CD4-positive, alpha-beta T cell treated with Interleukin-4 for 1 hour (primary cell): ENCODE data around the gene RNF123.
A peak's percentile ranks its signal among the peaks of the same experiment; 100 is the strongest.

ENCODE experiments used
- DNase-seq, 2 donors: peaks; one replicate each; pipeline ENCODE4 v3.0.0-alpha.2; 2020 to 2022

Gene RNF123

GRCh38 chr3:49659756-49660155 lies 29.6 kb upstream of the RNF123 start:
- no peak for DNase-seq

- no peak for DNase-seq
Observed at GRCh38 chr3:49661281-49661680, 28.1 kb upstream of the RNF123 start.

DNA sequence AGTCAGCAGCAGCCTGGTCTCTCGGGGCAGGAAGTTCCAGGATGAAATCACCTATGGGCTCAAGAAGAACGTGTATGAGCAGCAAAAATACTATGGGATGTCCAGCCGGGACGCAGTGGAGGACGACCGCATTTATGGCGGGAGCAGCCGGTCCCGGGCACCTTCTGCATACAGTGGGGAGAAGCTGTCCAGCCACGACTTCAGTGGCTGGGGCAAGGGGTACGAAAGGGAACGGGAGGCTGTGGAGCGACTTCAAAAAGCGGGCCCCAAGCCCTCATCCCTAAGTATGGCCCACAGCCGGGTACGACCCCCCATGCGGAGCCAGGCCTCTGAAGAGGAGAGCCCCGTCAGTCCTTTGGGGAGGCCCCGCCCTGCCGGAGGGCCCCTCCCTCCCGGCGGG lies 27.3 kb upstream of the RNF123 start:
- no peak for DNase-seq

- no peak for DNase-seq
Observed at GRCh38 chr3:49662720-49663413, 26.5 kb upstream of the RNF123 start.

DNA sequence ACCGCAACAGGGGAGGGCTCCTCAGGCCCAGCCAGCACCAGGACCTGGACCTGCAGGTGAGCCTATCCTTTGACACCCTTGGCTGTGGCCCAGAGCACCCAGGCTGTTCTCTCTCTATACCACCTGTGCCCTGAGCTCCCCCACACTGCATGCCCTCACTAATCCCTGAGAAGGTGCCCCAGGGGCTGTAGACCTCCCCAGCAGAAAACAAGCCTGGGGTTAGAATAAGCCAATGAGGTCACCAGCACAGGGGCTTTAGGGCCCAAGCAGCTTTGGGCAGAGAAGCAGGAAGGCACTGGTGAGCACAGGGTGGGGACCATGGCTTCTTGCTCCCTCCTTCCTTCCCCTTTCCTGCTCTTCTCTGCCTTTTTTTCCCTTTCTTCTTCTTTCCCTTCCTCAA lies 25.5 kb upstream of the RNF123 start:
- no peak for DNase-seq

DNA sequence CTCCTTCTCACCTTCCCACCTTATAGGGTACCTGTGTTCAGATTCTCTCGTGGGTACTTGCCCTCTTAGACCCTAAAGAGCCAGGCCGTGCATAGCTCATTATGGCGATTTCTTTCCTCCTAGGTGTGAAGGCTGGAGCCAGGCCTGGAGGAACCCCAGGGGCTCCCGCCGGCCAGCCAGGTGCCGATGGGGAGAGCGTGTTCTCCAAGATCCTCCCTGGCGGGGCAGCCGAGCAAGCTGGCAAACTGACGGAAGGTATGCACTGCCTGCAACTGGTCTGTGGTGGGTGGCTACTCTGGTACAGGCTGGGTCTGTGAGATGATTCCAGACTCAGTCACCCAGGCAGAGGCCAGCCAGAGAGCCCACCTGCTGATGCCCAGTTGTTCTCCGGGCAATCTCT lies 25.1 kb upstream of the RNF123 start:
- no peak for DNase-seq

DNA sequence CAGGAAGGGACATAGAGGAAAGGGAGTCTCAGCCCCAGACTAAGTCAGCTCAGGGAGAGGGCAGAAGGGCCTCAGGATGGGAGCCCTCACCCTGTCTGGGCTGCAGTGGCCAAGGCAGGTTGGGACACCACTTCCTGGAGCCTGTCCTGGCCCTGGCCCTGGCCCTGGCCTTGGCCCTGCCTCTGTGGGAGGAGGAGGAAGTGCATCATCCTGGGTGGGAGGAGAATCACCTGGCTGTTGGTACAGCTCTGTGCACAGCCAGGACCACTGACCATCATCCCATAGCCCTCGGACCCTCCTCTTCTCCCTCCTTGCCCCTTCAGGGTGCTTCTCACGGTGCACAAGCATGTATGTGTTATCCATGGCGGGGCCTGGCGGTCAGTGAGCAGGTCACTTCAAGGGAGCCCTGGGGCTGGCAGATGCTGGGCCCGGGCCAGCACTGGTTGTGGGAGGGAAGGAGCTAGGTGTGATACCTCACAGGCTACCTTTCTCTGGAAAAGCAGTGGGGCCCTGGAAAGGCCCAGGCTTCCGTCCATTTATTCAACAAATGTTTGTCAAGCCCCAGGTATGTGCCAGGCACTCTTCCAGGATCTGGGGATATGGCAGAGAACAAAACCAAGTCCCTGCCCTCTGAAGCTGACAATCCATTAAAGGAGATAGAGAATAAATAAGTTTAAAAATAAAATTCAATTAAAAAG lies 23.4 kb upstream of the RNF123 start:
- no peak for DNase-seq

- DNase-seq, result no peak
Observed at GRCh38 chr3:49666592-49666991, 22.8 kb upstream of the RNF123 start.

- DNase-seq, result no peak
Observed at GRCh38 chr3:49667701-49668413, 21.5 kb upstream of the RNF123 start.

DNA sequence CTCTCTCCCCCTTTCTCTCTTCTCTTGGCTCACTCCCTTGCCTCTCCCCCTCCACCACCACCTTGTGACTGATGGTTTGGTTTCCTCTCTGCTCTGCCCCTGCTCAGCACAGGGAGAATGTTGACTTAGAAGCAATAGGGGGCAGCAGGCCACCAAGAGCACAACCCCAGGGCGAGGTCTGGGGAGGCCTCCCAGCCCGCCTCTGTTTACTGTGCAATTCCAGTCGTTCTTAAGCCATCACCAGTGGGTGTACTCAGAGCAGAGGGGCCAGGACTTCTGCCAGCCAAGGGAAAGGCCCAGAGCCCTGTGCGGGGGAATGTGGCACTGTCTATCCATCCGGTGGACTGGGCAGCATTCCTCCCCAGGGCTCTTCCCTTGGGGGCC lies 21.0 kb upstream of the RNF123 start:
- no peak for DNase-seq

DNA sequence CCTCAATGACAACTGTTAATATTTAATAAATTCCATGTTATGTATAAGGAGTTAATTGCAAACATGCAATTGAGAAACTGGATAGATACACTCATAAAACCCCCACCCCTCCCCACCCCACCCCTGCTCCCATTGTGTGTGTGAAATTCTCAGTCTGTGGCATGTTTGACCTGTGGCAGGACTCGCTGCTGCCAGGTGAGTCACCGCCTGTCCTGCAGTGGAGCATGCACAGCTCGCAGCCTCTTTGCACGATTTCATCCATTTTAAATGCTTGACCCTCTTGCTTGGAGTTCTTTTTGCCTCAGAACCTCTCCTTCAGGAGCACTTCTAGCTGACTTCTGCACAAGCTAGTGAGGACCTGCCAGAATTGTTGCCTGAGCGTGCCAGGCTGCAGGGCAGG lies 20.5 kb upstream of the RNF123 start:
- no peak for DNase-seq

GRCh38 chr3:49669352-49669751 lies 20.0 kb upstream of the RNF123 start:
- no peak for DNase-seq

DNA sequence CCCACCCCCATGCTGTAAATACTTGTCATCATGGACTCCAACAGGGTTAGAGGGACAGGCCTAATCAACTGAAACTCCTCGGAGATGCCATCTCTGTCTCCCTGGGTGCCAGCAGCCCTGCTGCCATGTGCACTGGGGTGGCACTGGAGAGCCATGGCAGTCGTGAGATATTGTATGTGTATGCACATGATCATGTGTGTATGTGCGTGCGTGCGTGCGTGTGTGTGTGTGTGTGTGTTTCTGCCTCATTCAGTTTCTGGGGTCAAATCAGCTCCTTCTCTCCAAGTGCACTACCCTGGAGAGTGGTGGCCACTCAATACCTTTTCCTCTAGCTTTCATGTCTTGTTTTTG lies 18.4 kb upstream of the RNF123 start:
- no peak for DNase-seq

DNA sequence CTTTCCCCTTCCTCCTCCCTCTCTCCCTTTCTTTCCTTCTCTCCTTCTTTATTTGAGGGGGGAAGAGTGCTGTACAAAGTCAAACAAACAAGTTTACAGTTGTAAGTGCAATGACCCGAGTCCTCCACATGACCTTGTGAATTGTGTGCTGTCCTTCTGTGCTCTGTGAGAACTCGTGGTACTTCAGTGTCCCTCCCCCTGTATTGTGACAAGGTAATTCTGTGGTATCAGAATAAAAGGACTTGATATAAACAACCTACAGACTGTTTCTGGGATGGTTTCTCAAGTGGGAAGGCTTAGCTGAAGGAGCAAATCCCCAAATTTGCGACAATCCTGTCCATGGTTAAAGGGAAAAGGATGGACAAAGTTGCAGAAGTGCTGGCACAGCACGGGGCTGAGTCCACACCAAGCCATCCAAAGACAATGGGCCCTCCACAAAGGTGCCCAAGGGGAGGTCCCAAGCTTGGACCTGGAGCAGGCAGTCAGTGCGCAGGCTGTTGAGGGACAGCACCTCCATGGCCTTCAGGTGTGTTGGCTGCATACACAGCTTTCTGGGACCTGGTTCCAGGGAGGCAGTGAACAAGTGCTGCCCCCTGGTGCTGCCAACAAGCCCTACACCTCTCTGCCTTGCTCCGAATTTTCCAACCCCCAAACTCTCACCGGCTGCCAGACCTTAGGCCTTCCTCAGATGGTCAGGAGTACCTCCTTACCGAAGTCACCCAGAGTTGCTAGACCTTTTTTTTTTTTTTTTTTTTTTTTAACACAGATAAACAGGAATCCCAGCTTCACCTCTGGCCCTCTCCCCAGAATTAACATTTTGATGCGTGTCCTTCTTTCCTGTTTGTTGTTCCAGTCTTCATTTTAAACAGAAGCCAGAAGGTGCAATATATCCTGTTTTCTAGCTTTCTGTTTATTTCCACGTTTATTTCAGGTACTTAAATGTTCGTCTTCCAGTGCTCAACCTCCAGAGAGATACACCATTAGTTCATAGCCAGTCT lies 17.8 kb upstream of the RNF123 start:
- peak; percentile 67 to 80 for DNase-seq

- DNase-seq, result no peak
Observed at GRCh38 chr3:49673121-49673714, 16.1 kb upstream of the RNF123 start.

DNA sequence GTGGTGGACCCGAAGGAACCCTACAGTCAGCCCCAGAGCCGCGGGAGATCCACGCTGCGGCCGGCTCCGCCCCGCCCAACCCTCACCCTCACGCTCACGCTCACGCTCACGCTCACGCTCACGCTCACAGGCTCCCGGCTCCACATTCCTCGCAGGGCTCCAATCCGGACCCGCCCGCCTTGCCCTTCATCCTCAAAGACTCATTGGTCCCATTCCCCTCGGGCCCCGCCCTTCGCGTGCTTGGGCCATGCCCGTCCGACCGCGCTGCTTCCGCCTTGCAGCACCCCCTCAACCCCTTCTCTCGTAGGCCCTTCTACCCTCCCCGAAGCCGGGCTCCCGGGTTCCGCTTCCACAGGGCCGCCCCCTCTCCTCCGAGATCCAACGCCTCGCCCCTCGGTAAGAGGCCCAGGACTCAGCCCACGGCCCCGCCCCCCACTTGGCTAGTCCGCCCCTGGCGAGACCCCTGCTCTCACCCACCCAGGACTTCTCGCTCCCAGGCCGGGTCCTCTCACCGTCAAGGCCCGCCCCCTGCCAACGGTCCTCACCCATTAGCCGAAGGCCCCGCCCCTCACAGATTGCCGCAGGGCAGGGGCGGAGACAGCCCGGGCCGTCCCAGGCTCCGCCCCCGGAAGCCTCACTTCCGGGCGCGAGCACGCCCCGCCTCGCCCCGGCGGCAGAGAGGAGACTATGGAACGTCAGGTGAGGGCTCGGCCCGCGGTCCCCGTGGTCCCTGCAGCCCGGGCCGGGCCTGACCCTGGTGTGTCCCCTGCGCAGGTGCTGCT lies 15.5 kb upstream of the RNF123 start, which contains the start of gene APEH:
APEH (plus strand) TSS at position 637 of the 782 bp plus-strand sequence; CDS start at position 688, 51 bp downstream.
- DNase-seq, result peak; percentile 97

- peak in 1 of 2 donors; percentile 17 for DNase-seq
Observed at GRCh38 chr3:49674497-49674983, 14.8 kb upstream of the RNF123 start.

DNA sequence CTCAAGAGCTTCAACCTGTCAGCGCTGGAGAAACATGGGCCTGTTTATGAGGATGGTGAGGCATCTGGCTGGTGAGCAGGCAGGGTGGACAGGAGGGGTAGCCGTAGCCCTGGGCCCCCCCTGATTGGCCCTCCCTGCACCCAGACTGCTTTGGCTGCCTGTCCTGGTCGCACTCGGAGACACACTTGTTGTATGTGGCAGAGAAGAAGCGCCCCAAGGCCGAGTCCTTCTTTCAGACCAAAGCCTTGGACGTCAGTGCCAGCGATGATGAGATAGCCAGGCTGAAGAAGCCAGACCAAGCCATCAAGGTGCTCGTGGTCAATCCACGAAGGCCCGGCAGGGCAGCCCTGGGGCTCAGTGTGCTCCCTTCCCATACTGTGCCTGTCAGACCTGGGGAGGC lies 13.4 kb upstream of the RNF123 start:
- no peak for DNase-seq

GRCh38 chr3:49680493-49681231 lies 8.7 kb upstream of the RNF123 start:
- DNase-seq, result no peak

DNA sequence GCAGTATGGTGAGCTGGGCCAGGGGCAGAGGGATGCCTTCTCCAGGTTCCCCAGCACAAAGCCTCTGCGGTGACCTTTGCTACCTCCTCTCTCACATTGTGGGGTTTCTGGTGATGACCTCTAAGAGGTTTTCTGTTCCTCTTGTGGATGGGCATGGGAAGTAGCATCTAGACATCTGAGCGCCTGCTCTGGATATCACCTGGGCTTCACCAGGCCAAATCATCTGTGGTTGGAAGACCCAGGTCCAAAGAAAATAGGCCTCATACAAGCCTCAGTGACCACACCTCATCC lies 8.2 kb upstream of the RNF123 start:
- DNase-seq, result no peak

DNA sequence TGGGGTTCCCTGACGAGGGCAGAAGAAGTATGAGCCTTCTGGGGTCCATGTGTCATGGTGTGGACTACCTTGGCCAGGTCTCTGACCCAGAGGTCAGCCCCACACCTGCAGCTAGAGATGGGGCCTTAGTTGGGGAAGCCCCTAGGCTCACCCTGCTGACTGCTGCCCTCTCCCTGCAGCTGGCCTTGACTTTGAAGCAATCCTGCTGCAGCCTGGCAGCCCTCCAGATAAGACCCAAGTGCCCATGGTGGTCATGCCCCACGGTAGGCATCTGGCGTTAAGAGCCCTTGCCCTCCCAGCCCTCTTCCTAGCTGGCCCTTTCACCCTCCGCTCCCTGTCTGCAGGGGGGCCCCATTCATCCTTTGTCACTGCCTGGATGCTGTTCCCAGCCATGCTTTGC lies 7.8 kb upstream of the RNF123 start:
- DNase-seq, result no peak
